Glomerular visceral epithelial cell (primary cell): ENCODE measurements around the gene MACROD2.
A peak's percentile ranks its signal among the peaks of the same experiment; 100 is the strongest.

Experiments
- DNase-seq: peaks from one replicate; pipeline ENCODE4 v3.0.0-alpha.2; 2016; ENCODE audit errors: extremely low spot score

The MACROD2 gene

DNA sequence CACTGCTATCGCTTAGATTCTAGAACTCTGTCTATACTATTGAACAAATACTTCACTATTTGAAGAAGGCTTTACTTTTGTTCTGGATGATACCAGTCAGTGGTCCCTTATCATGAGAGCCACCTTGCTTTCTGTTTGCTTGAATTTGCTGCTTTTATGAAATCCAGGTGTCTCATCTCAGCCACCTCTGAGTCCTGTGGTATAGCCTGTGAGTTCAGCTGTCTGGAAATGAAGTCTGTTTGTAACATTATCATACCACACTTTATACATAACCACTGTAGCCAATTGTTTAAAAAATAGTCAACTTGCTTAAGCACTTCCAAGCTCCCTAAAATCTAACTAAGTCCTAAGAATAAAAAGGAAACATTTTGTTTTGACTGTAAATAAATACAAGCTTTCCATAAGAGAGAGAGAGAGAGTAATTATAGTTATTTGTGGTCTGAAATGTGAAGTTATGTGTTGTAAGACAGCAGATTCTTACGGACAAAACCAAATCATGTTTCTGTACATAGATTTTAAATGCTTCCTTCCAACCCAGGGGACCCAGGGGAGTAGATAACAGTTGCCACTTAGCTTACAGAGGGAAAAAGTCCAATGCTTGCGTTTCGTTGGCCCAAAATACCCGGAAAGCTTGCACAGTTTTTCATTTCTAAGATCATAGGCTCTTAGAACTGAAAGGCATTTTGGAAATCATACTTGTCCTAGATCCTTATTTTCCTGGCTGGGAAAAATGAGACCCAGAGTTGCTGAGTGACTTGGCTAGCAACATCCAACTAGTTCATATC, 1449.9 kb downstream of the MACROD2 start:
- no peak for DNase-seq

DNA sequence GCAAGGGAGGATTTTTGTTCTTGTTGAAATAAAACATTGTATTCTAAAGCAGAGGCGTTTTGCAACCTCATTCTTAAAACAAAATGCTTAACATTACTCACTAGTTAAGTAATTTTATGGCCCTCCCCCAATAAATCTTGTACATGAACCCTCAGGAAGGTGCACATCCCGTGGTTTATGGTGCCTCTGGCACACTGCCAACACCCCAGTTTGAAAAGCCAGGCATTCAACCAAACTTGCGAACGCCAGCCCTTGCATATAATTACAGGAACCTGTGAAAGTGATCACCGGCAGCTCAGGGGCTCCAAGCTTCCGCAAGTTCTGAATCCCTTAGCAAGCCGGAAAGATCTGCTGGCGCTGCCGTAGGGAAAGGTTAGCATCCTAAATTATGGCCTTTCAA, 1451.1 kb downstream of the MACROD2 start:
- no peak for DNase-seq

- DNase-seq = no peak
Measured at GRCh38 chr20:15447549-15447948, 1452.2 kb downstream of the MACROD2 start.

DNA sequence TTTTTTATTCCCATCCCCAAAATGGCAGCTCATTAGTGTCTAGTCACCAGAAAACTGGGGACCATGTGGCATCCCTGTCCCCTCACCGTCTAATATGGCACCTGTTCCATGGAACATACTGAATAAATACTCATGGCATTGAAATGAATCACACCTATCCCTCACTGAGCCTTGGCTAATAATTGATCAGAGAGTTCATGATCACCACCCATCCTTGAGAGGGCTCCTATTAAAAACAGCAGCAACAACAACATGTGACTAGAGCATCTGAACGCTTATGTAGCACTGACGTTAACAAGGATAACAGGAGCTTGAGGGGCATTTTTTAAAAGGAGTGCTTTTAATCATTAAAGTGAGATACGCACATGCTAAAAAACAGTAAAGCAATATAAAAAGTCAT, 1453.7 kb downstream of the MACROD2 start:
- no peak for DNase-seq

GRCh38 chr20:15451241-15451640, 1455.9 kb downstream of the MACROD2 start:
- DNase-seq = no peak

GRCh38 chr20:15455279-15455678, 1460.0 kb downstream of the MACROD2 start:
- DNase-seq = no peak

DNA sequence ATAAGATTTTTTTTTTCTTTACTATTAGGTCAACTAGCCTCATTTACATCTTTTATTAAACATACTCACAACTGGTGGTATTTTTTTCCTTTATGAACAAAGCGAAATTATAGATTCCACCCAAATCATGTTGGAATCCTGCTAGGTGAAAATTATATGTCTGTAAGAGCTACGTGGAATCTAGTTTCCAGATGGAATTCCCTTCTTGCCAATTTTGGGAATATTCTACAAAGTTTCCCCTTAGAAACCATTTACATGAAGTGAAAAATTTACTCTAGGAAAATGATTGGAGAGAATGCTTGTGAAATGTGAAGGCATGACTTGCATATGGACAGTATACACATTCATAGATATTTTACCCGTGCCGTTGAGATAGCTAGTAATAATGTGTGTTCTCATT, 1466.6 kb downstream of the MACROD2 start:
- DNase-seq = no peak

DNA sequence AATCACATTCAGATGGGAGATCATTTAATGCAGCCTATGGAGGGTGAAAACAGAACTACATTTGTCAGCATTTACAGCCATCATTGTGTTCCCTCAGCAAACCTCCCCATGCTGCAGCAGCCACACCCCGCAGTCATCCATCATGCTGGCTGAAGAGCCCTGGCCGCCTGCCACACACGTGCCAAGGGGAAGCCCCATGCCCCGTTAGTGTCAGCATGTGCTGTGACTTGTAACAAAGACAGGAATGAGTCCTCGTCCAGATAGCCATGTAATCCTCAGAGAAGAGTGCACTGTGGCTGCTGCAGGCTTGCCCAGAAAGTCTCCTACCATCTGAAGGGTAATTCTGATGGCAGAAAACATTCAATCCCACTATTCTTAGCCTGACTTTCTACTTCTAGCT, 1480.2 kb downstream of the MACROD2 start:
- DNase-seq = peak; percentile 24

GRCh38 chr20:15476186-15476585, 1480.9 kb downstream of the MACROD2 start:
- DNase-seq = no peak

DNA sequence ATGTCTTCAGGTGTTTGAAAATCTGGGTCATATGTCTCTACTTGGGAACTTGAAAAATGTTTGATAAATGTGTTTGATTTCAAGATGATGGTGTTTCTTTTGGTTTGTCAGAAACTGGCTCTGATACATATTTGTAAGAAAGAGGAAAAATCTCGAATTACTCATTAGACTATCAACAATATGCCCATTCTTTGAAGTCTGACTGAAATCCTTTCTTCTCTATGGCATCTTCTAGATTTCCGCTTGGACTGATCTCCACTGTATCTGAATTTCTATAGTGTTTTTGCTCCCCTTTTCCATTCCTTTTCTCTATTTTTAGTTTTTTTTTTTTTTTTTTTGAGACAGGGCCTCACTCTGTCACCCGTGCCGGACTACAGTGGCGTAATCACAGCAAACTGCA, 1481.5 kb downstream of the MACROD2 start:
- DNase-seq = no peak

GRCh38 chr20:15482525-15482924, 1487.2 kb downstream of the MACROD2 start:
- no peak for DNase-seq

GRCh38 chr20:15485519-15485918, 1490.2 kb downstream of the MACROD2 start:
- no peak for DNase-seq

DNA sequence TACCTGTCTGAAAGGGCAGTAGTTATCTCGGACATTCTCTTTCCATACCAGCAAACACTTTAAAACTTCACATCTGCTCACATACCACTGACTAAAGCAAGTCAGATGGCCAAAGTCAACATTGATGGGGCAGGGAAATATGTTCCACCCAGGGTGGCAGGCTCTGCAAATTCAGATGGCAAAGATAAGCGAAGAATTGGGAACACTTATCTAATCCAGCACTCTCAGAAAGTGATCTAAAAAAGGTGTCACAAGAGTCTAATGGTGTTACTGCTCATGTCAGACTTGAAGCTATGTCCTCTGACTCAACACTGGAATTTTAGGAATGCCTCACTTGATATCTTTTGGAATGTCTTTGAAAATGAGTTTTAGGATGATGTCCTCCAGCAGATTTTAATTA, 1491.7 kb downstream of the MACROD2 start:
- DNase-seq = no peak

DNA sequence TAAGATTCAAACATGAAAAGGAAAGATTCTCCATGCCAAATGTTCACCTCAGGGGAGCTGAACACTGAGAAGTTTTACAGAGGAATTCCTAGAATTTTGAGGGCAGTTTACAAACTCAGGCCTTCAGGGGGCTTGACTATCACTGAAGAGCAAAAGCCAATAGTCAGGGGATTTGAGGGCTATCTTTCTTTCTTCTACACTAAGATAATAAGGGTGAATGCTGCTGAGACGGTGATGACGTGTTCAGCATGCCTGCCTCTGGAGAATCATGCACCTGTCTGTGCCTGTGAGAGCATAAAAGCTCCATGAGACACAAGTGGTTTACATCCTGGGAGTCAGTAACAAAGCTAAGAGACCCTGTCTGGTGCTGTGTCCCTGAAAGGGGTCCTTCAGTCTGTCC, 1492.4 kb downstream of the MACROD2 start:
- no peak for DNase-seq

- no peak for DNase-seq
Measured at GRCh38 chr20:15491575-15491974, 1496.3 kb downstream of the MACROD2 start.

DNA sequence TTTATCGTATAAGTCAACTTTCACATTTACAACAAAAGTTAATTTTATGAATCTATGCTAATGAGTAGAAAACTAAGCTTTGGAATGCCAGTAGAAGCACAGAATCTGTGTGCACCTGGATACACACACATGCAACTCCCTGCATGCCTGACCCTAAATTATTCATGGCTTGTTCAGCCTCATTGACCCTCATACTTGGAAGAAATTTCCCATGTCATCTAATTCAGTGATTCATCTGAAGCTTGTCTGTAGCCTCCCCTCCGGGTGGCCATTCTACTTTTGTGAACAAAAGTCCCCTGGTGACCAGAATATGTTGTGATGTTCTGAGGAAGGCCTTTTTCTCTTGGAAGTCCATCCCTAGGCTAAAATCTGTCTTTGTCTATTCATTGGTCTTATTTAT, 1499.5 kb downstream of the MACROD2 start:
- DNase-seq = no peak

- DNase-seq = no peak
Measured at GRCh38 chr20:15496501-15497039, 1501.3 kb downstream of the MACROD2 start.

DNA sequence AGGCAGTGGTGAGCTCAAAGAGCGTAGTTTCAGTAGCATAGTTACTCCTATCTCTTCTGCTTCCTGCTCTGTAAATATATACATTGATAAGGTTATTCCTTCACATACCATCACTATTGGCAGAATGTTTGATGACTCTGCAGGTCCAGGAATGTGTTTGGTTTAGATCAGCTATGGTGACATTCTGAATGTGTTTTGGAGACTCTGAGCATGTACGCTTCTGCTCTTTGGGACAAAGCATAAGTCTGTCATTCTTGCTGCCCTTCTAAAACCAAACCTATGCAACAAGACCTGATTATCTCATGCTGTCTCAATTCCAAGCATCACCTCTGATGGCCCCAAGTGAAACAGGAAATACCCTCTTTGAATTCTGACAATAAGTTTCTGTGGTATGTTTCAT, 1503.6 kb downstream of the MACROD2 start:
- DNase-seq = no peak

DNA sequence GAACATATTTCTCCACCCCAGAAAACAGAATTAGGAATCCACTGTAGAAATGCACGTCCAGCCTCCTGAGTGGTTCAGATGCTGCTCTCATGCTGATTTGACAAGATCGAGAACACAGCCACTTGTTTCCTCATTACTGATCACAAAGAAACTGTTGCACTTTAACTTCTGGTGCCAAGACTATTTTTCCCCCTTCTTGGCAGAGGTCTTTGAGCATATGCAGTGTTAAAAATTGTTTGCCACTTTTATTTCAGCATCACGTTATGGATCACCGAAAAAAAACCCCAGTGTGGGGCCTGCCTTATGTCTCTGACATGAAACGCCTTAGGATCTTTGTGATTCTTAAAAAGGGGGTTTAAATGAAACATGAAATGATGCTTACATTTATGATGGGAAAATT, 1511.0 kb downstream of the MACROD2 start:
- DNase-seq = no peak

GRCh38 chr20:15507151-15507550, 1511.8 kb downstream of the MACROD2 start:
- DNase-seq = no peak

- no peak for DNase-seq
Measured at GRCh38 chr20:15511551-15511950, 1516.2 kb downstream of the MACROD2 start.

GRCh38 chr20:15512916-15513315, 1517.6 kb downstream of the MACROD2 start:
- DNase-seq = no peak

DNA sequence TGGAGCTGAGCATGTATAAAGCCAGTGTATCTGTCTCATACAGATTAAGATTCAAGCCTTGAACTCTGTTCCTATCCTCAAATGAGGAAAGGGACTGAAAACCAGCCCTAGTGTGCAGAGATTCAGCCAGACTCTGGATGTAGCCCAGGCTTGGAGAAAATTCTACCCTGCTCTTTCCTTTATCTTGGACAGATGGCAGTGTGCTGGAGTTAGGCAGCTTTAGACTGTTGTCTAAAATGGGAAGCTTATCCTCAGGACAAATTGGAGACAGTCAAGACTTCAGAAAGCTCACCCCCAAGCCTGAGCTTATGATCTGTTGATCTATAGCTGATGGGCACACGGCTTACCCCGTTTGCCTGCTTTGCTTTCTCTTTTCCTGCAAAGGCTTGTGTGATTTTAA, 1520.4 kb downstream of the MACROD2 start:
- DNase-seq = no peak
